Heart left ventricle (tissue), 16 donors: Measurements from ENCODE around the gene SELENOV. TPM values are rescaled to one million over a fixed set of nuclear protein-coding genes. Genes with fewer than 3 reads are reported as not detected.
"Not testable (repeated sequence)": the region's sequence is repeated elsewhere in the genome, so short reads cannot be mapped to it uniquely, and the experiment has no call there.

ENCODE experiments used
- ATAC-seq, 4 donors: fragments of 200-7000 bp; cut with Tn5 transposase; one replicate each; pipeline ENCODE4 v1.9.1; 2020 to 2022; ENCODE audit warnings: moderate library complexity in 4 of 4, mild to moderate bottlenecking in 3 of 4, moderate number of reproducible peaks in 1 of 4
- DNase-seq, 5 donors: peaks; one replicate each; pipeline ENCODE4 v3.0.0-alpha.2; 2020
- H3K27ac ChIP-seq, 12 donors: fragments of 200-600 bp; sonication (generic) in 4 of 12; one replicate each; pipeline versions ENCODE4 v1.5.0 to v1.8.0; 2016 to 2022; ENCODE audit warnings: mild to moderate bottlenecking in 2 of 12
- H3K27me3 ChIP-seq, 9 donors: fragments of 200-600 bp; sonication (generic) in 2 of 9; one replicate each; pipeline versions ENCODE4 v1.5.1 to v1.8.0; 2016 to 2022; ENCODE audit warnings: mild to moderate bottlenecking in 3 of 9
- H3K36me3 ChIP-seq, 9 donors: fragments of 200-600 bp; sonication (generic) in 2 of 9; one replicate each; pipeline versions ENCODE4 v1.5.0 to v1.8.0; 2018 to 2022; ENCODE audit warnings: mild to moderate bottlenecking in 2 of 9
- H3K4me1 ChIP-seq, 12 donors: fragments of 200-600 bp; sonication (generic) in 4 of 12; one replicate each; pipeline versions ENCODE4 v1.5.0 to v1.8.0; 2016 to 2022; ENCODE audit warnings: mild to moderate bottlenecking in 3 of 12
- H3K4me3 ChIP-seq, 12 donors: fragments of 200-600 bp; sonication (generic) in 4 of 12; one replicate each; pipeline versions ENCODE4 v1.5.0 to v1.8.0; 2017 to 2022; ENCODE audit warnings: mild to moderate bottlenecking in 9 of 12, moderate library complexity in 4 of 12
- H3K9me3 ChIP-seq, 12 donors: fragments of 200-600 bp; sonication (generic) in 4 of 12; one replicate each; pipeline versions ENCODE4 v1.5.0 to v1.8.0; 2016 to 2022; ENCODE audit warnings: mild to moderate bottlenecking in 1 of 12
- CTCF ChIP-seq, 12 donors: fragments of 200-600 bp; sonication (generic) in 4 of 12; IDR thresholded peaks; one replicate each; pipeline versions ENCODE4 v1.5.0 to v1.8.0; 2018 to 2022; ENCODE audit warnings: antibody characterized with exemption in 12 of 12, mild to moderate bottlenecking in 5 of 12
- POLR2A ChIP-seq, 2 donors: fragments of 450-650 bp; IDR thresholded peaks; one replicate each; pipeline ENCODE4 v1.6.1; 2017; ENCODE audit warnings: antibody characterized with exemption in 2 of 2, mild to moderate bottlenecking in 2 of 2, moderate library complexity in 2 of 2
- WGBS, 4 donors: extraction: QIAGEN DNeasy Blood & Tissue Kit in 2 of 4; methylation state at CpG; one replicate each; pipeline versions ENCODE4 v1.1.5 to v1.1.7; 2013 to 2018; 5-methylcytosine and 5-hydroxymethylcytosine counted together
- intact Hi-C, 10 donors: fragments of 100-400 bp; cut with DNase I; formaldehyde crosslinking; loops; one replicate each; pipeline versions ENCODE4 v1.11.1 to v1.14.2; 2022
- polyA plus RNA-seq, 2 donors: library from polyadenylated mRNA; stranded (reverse); fragments of 200-250 nt; gene quantifications; one replicate each; pipeline ENCODE4 v1.2.3, GENCODE V29; 2013
- total RNA-seq, 9 donors: library from RNA; depleted of rRNA in 2 of 9; stranded (reverse); fragments of >200 nt in 2 of 9; fragmentation: NEBNext Ultra II Directional in 3 of 9; extraction: Animal tissue kit (Norgen Biotek cat#: 25700) in 3 of 9; gene quantifications; one replicate each; pipeline versions ENCODE4 v1.1.0 to v1.2.4, GENCODE V29; 2016 to 2023
- donor health status: ischemic (EF 13 %, LVEDD 7.1; RV severe dilation, severe dysfunction).
- donor health status: healthy with polysubstance abuse.
- donor health status: DM: no; HTN: yes; CAD: no.
- donor health status: DM: no; HTN: no; CAD: no.
- donor health status: ischemic (EF 25% LVEDD 6.9; RV normal size, moderate dysfunction).
- donor health status: ischemic (EF 25% LVEDD 5.7; RV mildly dilated, moderate dysfunction).
- donor health status: healthy.
- donor health status: DM: yes; HTN: yes; CAD: no.
- donor health status: ischemic (EF 35%, LVEDD 5.7; RV mildly dilated, moderate dysfunction).
- donor health status: nonischemic (EF 11% LVEDD 7.7; RV severe dilation, severe dysfunction).
- donor health status: DM: yes; HTN: yes; CAD: no.
- donor health status: PGD.
- donor health status: ischemic (EF 29% LVEDD 5.4; RV normal size, mild dysfunction).
- donor health status: nonischemic (EF 23%, LVEDD 6.1; RV moderate dilation, normal function).

Gene SELENOV
- total and polyA plus RNA-seq, 11 donors: not detected

GRCh38 chr19:39472746-39473442 is 42.0 kb upstream of the SELENOV start:
- Histone ChIP-seq H3K9me3 (no peaks in the 10 kb centered on the region), H3K4me3 (no peak overlapping the region), H3K4me1 (peaks cover 0 to 7% (median 0%) of the 10 kb centered on the region in 12 donors), H3K36me3 (peaks cover 2 to 94% (median 86%) of the 10 kb centered on the region in 9 donors), H3K27me3 (no peaks in the 10 kb centered on the region), H3K27ac (no peak overlapping the region)
- intact Hi-C loops: loop anchor here in 3 of 10 donors (5.0 to 10.0 kb wide), 2 partner anchors 59 to 62 kb away; partner anchors contain the start of gene EID2B (in 3 of the 3)
- WGBS, 4 donors: 87 to 90% (median 89%) methylated on average over 31 to 32 of the region's 32 CpGs
- TF ChIP-seq POLR2A (IDR thresholded peaks at IDR 0.05): no peak
- no peak for TF ChIP-seq CTCF (IDR thresholded peaks at IDR 0.05)
- ATAC-seq (peak in 1 of 4 donors; percentile 14), DNase-seq (no peak)

- H3K9me3 ChIP-seq: no peaks in the 10 kb centered on the region
- H3K27me3 ChIP-seq: no peaks in the 10 kb centered on the region
- peaks cover 0 to 7% (median 0%) of the 10 kb centered on the region in 12 donors for H3K4me1 ChIP-seq
- H3K36me3 ChIP-seq: peaks cover 2 to 88% (median 80%) of the 10 kb centered on the region in 9 donors
- WGBS, 4 donors: 79 to 85% (median 83%) methylated on average over 7 to 11 of the region's 11 CpGs
- DNase-seq (no peak), ATAC-seq (peak in 2 of 4 donors; percentile 3 to 7)
- no peak for TF ChIP-seq POLR2A (IDR thresholded peaks at IDR 0.05)
- no peak for TF ChIP-seq CTCF (IDR thresholded peaks at IDR 0.05)
- H3K27ac ChIP-seq: no peak overlapping the region
- H3K4me3 ChIP-seq: no peak overlapping the region
- intact Hi-C loops: loop anchor here in 3 of 10 donors (5.0 to 10.0 kb wide), 2 partner anchors 59 to 61 kb away; partner anchors contain the start of gene EID2B (in 3 of the 3)
These were observed 41.4 kb upstream of the SELENOV start for GRCh38 chr19:39473443-39473960.

GRCh38 chr19:39474139-39474620 is 40.8 kb upstream of the SELENOV start:
- TF ChIP-seq POLR2A (IDR thresholded peaks at IDR 0.05): no peak
- peak; percentile 55 to 81 (median 75) for TF ChIP-seq CTCF (IDR thresholded peaks at IDR 0.05)
- H3K27me3 ChIP-seq: no peaks in the 10 kb centered on the region
- peak; percentile 34 to 71 (median 56) for ATAC-seq
- no peak overlapping the region for H3K27ac ChIP-seq
- no peak overlapping the region for H3K4me3 ChIP-seq
- DNase-seq: peak; percentile 44 to 77 (median 49)
- 48 to 64% (median 54%) methylated on average over 7 to 9 of the region's 9 CpGs for WGBS, 4 donors
- H3K4me1 ChIP-seq: peaks cover 0 to 7% (median 0%) of the 10 kb centered on the region in 12 donors
- H3K36me3 ChIP-seq: peaks cover 2 to 81% (median 73%) of the 10 kb centered on the region in 9 donors
- H3K9me3 ChIP-seq: no peaks in the 10 kb centered on the region
- intact Hi-C loops: loop anchor here (1.0 to 10.0 kb wide), 5 partner anchors 57 to 61 kb away; partner anchors contain the start of gene EID2B (in 9 of the 10)

GRCh38 chr19:39475748-39476147 is 39.2 kb upstream of the SELENOV start:
- peaks cover 2 to 65% (median 57%) of the 10 kb centered on the region in 9 donors for H3K36me3 ChIP-seq
- ATAC-seq (peak in 2 of 4 donors; percentile 25 to 31), DNase-seq (peak in 1 of 5 donors; percentile 55)
- H3K27me3 ChIP-seq: no peaks in the 10 kb centered on the region
- intact Hi-C loops: loop anchor here in 6 of 10 donors (2.0 to 10.0 kb wide), 3 partner anchors 55 to 59 kb away; partner anchors contain the start of gene EID2B (in 5 of the 6)
- 93 to 100% (median 96%) methylated on average over 2 of the region's 2 CpGs for WGBS, 4 donors
- H3K4me1 ChIP-seq: peaks cover 0 to 16% (median 7%) of the 10 kb centered on the region in 12 donors
- peak overlapping the region in 6 of 12 donors; percentile 1 to 57 (median 36) for H3K27ac ChIP-seq
- no peaks in the 10 kb centered on the region for H3K9me3 ChIP-seq
- H3K4me3 ChIP-seq: no peak overlapping the region
- no peak for TF ChIP-seq POLR2A (IDR thresholded peaks at IDR 0.05)
- no peak for TF ChIP-seq CTCF (IDR thresholded peaks at IDR 0.05)

- intact Hi-C loops: loop anchor here in 1 of 10 donors (10.0 kb wide), 1 partner anchor 55 kb away; the partner anchor contains the start of gene EID2B
- WGBS, 4 donors: 81 to 88% (median 85%) methylated on average over 11 of the region's 11 CpGs
- H3K27ac ChIP-seq: peak overlapping the region in 1 of 12 donors; percentile 83
- not testable (repeated sequence) for H3K27me3 ChIP-seq, H3K9me3 ChIP-seq, ATAC-seq, H3K4me3 ChIP-seq, DNase-seq
- H3K4me1 ChIP-seq: peaks cover 0 to 26% (median 16%) of the 10 kb centered on the region in 12 donors
- peaks cover 0 to 43% (median 33%) of the 10 kb centered on the region in 9 donors for H3K36me3 ChIP-seq
These were observed 35.6 kb upstream of the SELENOV start for GRCh38 chr19:39479319-39479801.
